Measurements from ENCODE around the gene CASP3. TPM values are rescaled to one million over a fixed set of nuclear protein-coding genes. Genes with fewer than 3 reads are reported as not detected.

The CASP3 gene
- total RNA-seq, 1 experiment from 2014 or later, result 107 TPM

DNA sequence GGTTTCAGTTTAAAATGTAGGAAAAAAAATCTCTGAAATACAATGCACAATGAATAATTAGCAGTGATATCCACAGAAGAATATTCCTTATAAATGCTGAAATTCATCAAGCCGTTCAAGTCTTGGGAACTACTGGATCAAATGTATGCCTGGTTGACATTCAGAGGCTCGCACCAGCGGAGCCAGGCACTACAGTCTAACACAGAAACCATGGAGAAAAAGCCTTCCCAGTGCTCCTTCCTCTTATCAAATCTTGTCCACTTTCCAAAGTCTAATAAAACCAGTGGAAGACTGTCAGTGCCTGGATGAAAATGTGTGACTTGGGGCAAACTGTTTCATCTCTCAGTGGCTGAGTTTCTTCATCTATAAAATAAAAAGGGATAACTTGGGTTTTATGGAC is 48.7 kb upstream of the CASP3 start:
- Histone ChIP-seq H4K5ac (ENCODE audit: insufficient read length, low read depth, low read length) (no peak overlapping the region), H3K4me2 (ENCODE audit: insufficient read depth, insufficient read length, low read length) (no peak overlapping the region), H2BK120ac (ENCODE audit: low read depth, low read length, poor library complexity, severe bottlenecking) (no peak overlapping the region), H4K8ac (replicated peaks; ENCODE audit: insufficient read length, low read depth, low read length) (no peak overlapping the region), H2BK12ac (ENCODE audit: insufficient read length, low read depth, low read length) (no peak overlapping the region), H2BK15ac (ENCODE audit: low read depth, low read length) (no peak overlapping the region), H3K23me2 (ENCODE audit: insufficient read length, low read depth, low read length, poor library complexity, severe bottlenecking) (no peaks in the 10 kb centered on the region), H4K20me1 (ENCODE audit: control insufficient read depth, insufficient read depth, insufficient read length) (no peaks in the 10 kb centered on the region), H3K4me1 (ENCODE audit: insufficient read depth, low read length) (no peaks in the 10 kb centered on the region), H2AFZ (ENCODE audit: low read length) (no peak overlapping the region), H3K9ac (ENCODE audit: extremely low read depth, insufficient read length, low read length) (no peak overlapping the region), H3K9me3 (ENCODE audit: control insufficient read depth, low read depth, low read length) (no peaks in the 10 kb centered on the region), H3K27me3 (ENCODE audit: insufficient read depth, low read length) (no peaks in the 10 kb centered on the region), H4K91ac (ENCODE audit: insufficient read length, low read depth, low read length) (no peak overlapping the region), H3K27ac (ENCODE audit: insufficient read length, low read depth, low read length) (no peak overlapping the region), H3K18ac (ENCODE audit: insufficient read length, low read depth, low read length) (no peak overlapping the region), H2BK20ac (ENCODE audit: low read depth, low read length, poor library complexity, severe bottlenecking) (no peak overlapping the region), H2BK5ac (ENCODE audit: insufficient read length, low read length) (no peak overlapping the region), H3K79me2 (ENCODE audit: insufficient read depth, low read length) (no peaks in the 10 kb centered on the region), H3K79me1 (ENCODE audit: insufficient read depth, low read depth, low read length, poor library complexity, severe bottlenecking) (no peaks in the 10 kb centered on the region), H3K4ac (ENCODE audit: low read depth, low read length) (no peak overlapping the region), H3K23ac (ENCODE audit: insufficient read length, low read depth, low read length) (no peak overlapping the region), H3K56ac (ENCODE audit: insufficient read length, low read depth, low read length) (no peak overlapping the region), H3K14ac (ENCODE audit: insufficient read depth, low read length) (no peak overlapping the region), H3T11ph (ENCODE audit: low read length) (no peak overlapping the region), H2AK5ac (ENCODE audit: insufficient read length, low read length) (no peak overlapping the region)
- no peak overlapping the region for H3K4me3 Mint-ChIP-seq
- no CpG with 5 or more reads among the region's 3 CpGs for WGBS (ENCODE audit: extremely low coverage, insufficient read length, low lambda C conversion rate)
- no peak for DNase-seq
- no peaks in the 10 kb centered on the region for H3K9me3 Mint-ChIP-seq
- H3K27ac Mint-ChIP-seq, result no peak overlapping the region; a peak in 3 of 7 replicates
- no peaks in the 10 kb centered on the region for H3K27me3 Mint-ChIP-seq (ENCODE audit: low read depth)
- peaks cover 0 to 6% of the 10 kb centered on the region in 2 experiments; a peak in 2 of 4 replicates for H3K4me1 Mint-ChIP-seq
- TF ChIP-seq CTCF (conservative IDR thresholded peaks at IDR 0.05), result no peak
- H3K36me3 Mint-ChIP-seq (ENCODE audit: insufficient read depth in 1 of 3, low read depth in 3 of 3), result peaks cover 26 to 82% (median 74%) of the 10 kb centered on the region in 3 experiments; a peak in 6 of 7 replicates

All from H9 (cell line).